HG03103 (cell line): ENCODE data around the gene DFFB.

Source experiments
- ATAC-seq: cut with Tn5 transposase; IDR thresholded peaks from one replicate; pipeline ENCODE4 v1.9.1; 2021; ENCODE audit warnings: low read depth; ENCODE audit not compliant: unreplicated experiment

The DFFB gene

GRCh38 chr1:3869751-3870301, 12.6 kb downstream of the DFFB start:
- ATAC-seq: no peak

GRCh38 chr1:3871451-3871805, 14.2 kb downstream of the DFFB start:
- no peak for ATAC-seq

GRCh38 chr1:3872546-3872945, 15.3 kb downstream of the DFFB start:
- no peak for ATAC-seq

- no peak for ATAC-seq
These were observed 17.5 kb downstream of the DFFB start for GRCh38 chr1:3874736-3875135.

GRCh38 chr1:3876716-3877115, 19.4 kb downstream of the DFFB start:
- no peak for ATAC-seq

- no peak for ATAC-seq
These were observed 21.8 kb downstream of the DFFB start for GRCh38 chr1:3879099-3879498.

- ATAC-seq: no peak
These were observed 22.6 kb downstream of the DFFB start for GRCh38 chr1:3879787-3880428.

DNA sequence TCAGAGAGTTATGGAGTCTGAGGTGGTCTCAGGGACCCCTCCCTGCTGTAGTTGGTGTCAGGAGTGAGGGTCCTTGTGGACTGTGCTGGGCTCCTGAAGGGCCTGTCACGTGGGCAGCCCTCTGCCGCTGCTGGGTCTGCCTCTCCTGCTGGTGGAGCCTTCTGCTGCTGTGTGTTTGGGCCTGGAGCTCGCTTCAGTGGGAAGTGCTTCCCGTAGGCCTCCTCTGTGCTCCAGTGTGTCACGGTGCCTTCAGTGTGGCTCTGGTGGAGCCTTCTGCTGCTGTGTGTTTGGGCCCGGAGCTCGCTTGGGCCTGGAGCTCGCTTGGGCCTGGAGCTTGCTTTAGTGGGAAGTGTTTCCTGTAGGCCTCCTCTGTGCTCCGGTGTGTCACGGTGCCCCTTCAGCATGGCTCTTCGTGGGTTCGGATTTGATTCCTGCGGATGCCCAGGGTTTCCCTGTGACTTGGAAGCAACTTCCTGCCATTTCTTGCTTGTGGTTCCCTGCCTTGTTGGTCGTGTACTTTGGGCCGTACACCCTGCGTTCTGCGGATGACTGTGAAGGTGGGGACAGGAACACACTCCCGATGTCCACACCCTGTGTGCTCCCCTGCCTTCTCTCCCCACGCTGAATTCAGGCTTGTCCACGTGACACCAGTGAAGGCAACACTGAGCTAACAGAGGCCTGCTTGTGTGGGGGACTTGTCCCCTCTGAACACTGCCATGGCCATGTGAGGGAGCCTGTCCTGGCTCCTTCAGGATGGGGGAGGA, 23.3 kb downstream of the DFFB start:
- no peak for ATAC-seq

DNA sequence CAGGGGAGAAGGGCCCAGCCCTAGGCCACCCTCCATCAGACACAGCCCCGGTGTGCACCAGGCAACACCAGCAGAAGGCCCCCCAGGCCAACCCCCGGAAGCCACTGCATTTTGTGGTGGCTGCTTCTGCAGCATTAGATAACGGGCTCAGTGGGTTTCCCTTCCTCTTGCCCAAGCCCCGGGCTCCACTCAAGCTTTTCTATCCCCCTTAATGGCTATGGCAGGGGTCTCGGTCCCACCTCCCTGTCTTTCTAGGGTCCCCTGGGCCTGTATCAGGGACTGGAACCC, 23.9 kb downstream of the DFFB start:
- no peak for ATAC-seq

DNA sequence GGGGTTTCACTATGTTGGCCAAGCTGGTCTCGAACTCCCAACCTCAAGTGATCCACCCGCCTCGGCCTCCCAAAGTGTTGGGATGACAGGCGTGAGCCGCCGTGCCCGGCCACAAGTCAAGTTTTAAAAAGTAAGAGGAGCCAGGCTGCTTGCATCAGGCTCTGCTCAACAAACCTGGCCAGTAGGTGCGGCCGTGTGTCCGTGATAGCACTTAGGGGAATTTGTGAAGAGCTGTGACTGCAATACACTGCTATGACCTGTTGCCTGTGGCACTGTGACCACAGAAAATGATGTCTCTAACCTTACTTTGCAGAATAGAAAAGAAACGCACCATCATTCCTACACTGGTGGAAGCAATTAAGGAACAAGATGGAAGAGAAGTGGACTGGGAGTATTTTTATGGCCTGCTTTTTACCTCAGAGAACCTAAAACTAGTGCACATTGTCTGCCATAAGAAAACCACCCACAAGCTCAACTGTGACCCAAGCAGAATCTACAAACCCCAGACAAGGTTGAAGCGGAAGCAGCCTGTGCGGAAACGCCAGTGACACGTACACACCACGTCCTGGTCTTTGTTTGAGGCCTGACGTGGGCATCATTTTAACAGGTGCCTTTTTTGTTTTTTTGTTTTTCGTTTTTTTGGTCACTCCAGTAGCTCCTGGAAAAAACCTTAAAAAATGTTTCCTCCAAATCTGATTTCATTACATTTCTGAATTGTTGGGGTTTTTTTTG, 26.1 kb downstream of the DFFB start:
- no peak for ATAC-seq

DNA sequence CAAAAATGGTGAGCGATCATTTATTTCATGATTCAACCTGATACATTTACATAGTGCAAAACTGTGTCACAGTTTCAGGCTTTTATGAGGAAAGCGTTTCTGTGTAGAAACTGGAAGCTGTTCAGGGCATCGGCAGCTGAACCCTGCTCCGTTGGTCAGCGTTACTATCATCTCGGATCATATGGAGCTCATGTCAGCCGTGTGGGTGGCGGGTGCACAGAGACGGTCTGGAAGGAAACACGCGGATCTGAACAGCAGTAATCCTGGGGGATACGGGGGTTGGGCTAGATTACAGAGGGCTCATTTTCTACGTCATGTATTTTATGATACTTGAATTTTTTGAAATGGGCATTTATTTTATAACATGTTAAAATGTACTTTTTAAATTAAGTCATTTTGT, 27.7 kb downstream of the DFFB start:
- ATAC-seq: no peak

- ATAC-seq: no peak
These were observed 28.3 kb downstream of the DFFB start for GRCh38 chr1:3885611-3886010.

- ATAC-seq: no peak
These were observed 28.9 kb downstream of the DFFB start for GRCh38 chr1:3886106-3886670.

GRCh38 chr1:3886691-3887090, 29.4 kb downstream of the DFFB start:
- ATAC-seq: no peak

DNA sequence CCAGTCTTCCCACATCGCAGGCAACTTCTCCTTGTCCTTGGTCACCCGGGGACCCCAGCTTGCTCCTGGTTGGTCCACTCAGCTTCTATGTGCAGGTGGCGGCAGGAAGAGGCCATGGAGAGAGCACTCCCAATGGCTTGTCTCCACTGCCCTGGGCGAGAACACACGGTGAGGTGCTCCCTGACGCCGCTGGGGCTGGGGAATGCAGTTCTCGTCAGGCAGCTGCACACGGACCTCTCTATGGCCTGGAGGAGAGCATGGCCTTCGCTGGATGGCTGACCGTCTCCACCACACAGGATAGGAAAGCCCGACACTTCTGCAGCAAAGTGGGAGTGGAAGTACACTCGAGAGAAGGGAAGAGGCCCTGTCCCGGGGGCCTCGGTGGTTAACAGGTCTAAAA, 31.0 kb downstream of the DFFB start:
- ATAC-seq: no peak

DNA sequence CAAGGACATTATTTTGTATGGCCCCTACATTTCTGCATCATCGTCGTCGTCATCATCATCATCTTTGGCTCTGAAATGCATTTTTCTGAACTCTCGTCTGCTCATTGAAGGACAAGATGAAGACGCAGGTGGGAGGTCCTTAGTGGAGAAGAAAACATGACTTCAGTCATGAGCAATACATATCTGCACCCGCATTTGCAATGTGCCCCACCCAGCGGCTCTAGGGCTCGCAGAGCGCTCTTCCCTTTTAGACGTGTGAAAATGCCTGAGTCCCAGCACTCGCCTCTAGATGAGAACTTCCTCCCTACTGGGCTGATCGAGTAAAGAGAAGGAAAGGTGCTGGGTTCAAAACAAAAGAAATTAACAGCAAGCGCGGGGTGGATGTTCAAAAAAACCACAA, 32.7 kb downstream of the DFFB start:
- no peak for ATAC-seq

DNA sequence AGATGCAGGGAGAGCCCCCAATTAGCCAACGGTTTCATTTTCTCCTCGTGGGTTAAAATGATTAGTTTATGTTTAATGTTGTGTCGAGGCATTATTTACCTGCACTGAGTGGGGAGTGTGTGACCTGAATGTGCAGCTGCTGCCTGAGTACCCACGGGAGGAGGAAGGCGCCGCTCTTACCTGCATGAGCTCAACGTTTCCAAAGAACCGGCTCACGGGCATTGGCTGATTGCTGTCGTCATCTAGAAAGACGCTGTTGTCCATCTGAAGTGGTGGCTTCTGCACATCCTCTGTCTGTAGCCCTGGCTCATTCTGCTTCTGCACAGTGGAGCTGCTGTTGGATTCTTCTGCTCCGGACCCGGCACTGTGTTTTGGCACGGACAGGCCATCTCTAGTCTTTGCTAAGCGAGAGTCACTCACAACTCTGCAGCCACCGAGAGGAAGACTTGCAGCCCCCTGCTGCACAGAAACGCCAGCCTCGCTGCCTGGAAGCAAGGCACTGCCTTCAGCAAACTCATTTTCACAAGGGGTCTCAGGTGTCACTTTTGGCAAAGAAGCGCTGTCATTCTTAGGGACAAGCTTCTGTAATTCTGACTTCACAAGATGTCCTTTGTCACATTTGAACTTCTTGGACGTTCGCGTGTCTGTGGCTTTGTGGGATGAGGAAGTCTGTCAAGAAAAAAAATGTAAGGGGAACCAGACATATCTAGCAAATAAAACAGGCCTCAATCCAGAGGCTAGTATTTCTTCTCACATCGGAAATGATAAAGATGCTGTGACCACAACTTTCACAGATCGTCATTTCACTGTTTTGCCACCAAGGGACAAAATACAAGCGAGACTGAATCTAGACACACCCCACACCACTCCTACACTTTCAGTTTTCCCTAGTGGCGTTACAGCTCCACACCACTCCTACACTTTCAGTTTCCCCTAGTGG, 33.4 kb downstream of the DFFB start:
- peak; percentile 64 for ATAC-seq

GRCh38 chr1:3891329-3891865, 34.1 kb downstream of the DFFB start:
- no peak for ATAC-seq

GRCh38 chr1:3892748-3893147, 35.5 kb downstream of the DFFB start:
- ATAC-seq: no peak

DNA sequence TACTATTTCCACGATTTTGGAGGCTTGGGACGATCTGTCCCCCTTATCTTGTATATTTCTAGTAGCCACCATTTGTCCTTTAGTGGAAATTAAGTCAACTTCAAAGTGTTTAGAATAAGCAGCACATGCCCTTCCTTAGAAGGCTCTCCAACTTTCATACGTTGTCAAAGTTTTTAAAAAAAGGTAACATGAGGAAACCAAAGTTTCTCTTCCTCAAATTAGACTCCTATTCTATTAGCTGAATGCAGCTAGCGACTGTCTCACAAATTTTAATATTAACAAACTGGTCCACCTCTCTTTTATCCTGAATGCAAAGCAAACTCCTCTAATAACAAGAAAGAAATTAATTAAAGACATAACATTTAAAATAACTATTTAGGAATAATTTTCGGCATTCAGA, 35.9 kb downstream of the DFFB start:
- ATAC-seq: no peak
